Ureter (tissue), 1 donor: ENCODE results near the gene MSANTD4. TPM values are rescaled to one million over a fixed set of nuclear protein-coding genes. Genes with fewer than 3 reads are reported as not detected.
"Not testable (repeated sequence)": the region's sequence is repeated elsewhere in the genome, so short reads cannot be mapped to it uniquely, and the experiment has no call there.

Experiments used
- DNase-seq: peaks from one replicate; pipeline ENCODE4 v3.0.0-alpha.2; 2020; ENCODE audit warnings: low spot score
- total RNA-seq: library from RNA; stranded (reverse); gene quantifications from one replicate; pipeline ENCODE4 v1.2.4, GENCODE V29; 2023
- donor health status: DM: yes; HTN: yes; CAD: no.

Gene MSANTD4
- total RNA-seq, result 21.0 TPM

DNA sequence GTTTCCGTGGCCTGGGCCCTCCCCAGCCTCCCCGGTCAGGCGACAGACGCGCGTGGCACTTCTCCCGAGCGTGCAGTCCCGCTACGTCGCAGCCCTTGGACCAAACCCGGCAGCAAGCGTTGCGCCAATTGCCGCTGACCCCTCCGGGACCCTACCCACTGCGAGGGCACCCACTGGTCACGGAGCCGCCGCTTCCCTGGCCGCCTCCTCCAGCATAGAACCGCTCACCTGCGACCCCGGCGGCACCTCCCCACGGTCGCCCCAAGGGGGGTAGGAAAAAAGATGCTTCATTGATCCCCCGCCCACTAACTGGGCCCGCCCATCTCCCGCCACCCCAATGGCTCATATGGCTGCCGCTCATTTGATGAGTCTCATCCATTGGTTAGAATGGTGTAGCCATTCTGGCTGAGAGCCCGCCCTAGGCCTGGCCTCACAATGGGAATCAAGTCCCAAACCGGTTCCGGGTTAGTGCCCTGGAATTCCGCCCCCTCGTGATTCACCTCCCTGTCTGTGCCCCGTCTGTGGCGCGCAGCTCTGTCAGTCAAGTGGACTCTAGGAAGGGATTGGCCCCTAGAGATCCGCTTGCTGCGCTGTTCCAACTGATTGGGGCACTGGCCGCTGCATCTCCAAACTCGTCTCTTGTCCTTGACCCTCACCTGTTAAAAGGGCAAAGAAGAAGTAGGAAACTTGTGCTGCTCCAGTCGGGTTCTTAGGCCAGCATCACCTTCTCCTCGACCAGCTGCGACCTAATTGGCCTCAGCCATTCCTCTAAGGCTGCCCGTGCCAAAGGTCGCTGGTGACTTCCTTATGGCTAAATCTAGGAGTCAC is at the start of gene MSANTD4:
Gene MSANTD4 (minus strand): TSS at position 274 of the 828 bp plus-strand sequence. CDS start 11,323 bp downstream, outside the sequence.
- DNase-seq, result peak; percentile 99

- DNase-seq, result no peak
These were observed 48.6 kb upstream of the MSANTD4 start for GRCh38 chr11:106070606-106071005.

- DNase-seq, result no peak
These were observed 41.0 kb upstream of the MSANTD4 start for GRCh38 chr11:106063009-106063408.

DNA sequence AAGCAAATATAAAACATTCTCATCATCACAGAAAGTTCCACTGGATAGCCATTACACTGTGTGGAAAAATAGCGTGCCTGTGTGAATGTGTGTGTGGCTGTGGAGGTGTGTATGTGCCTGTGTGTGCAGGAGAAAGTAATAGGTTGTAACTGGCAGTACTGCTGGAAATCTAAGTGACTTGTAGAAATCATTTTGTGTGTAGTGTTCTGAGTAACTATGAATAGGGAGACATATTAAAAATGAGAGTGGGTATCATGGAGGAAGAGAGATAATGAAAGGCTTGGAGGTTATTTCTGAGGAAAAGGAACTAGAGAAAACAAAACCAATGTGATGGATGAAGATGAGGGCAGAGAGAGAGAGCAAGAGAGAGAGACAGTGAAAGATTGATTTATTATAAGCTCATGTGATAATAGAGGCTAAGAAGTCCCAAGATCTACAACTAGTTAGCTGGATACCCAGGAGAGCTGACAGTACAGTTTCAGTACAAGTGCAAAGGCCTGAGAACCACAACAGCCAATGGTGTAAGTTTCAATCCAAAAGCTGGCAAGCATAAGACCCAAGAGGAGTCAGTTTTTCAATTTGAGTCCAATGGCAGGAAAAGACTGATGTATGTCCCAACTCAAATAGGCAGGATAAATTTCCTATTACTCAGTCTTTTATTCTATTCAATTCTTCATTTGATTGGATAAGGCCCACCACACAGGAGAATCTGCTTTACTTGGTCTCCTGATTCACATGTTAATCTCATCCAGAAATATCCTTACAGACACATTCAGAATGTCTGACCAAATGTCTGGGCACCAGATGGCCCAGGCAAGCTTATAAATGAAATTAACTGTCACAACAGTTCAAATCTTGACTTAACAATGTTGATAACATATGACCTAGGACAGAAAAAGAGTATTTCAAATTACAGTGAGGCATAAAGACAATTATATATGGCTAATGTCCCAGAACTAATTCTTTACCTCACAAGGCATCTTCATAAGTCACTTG is 40.2 kb upstream of the MSANTD4 start:
- DNase-seq, result no peak

DNA sequence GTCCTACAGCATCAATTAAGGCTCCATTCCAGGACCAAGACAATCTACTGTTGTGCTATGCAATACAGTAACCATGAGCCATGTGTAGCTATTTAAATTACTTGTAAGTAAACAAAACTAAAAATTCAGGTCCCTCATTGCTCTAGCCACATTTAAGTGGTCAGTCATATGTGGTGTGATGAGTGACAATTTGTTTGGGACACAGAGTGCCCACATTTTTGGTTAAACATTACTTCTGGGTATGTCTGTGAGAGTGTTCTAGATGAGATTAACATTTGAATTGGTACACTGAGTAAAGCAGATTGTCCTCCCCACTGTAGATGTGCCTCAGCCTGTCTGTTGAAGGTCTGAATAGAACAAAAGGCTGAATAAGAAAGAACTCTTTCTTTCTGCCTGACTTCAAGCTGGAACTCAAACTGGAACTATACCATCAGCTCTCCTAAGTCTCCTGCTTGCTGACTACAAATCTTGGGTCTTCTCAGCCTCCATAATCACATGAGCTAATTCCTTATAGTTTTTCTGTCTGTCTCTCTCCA is 39.3 kb upstream of the MSANTD4 start:
- no peak for DNase-seq

DNA sequence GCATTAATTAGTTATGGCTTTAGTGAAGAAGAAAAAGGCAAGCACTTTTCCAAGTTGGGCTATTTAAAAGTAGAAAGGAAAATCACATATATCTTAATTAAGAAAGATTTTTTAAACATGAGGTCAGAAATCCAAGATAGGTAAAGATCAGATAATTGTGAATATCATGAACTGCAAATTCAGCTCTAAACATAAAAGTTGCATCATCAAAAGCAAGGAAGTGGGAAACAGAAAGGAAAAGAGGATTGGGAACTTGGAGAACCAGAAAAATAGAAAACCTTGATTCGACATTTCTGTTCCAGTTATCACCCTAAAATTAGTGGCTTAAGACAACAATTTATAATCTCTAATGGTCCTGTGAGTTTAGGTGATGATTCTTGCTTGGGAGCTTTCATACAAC is 37.6 kb upstream of the MSANTD4 start:
- DNase-seq, result no peak

DNA sequence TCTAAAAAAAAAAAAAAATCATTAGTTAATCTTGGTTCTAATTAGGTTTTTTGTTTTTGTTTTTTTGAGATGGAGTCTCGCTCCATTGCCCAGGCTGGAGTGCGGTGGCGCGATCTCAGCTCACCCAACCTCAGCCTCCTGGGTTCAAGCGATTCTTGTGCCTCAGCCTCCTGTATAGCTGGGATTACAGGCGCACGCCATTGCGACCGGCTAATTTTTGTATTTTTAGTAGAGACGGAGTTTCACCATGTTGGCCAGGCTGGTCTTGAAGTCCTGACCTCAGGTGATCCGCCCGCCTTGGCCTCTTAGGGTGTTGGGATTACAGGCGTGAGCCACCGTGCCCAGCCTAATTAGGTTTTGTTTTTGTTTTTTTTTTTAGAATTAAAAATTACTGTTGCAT is 36.3 kb upstream of the MSANTD4 start:
- not testable (repeated sequence) for DNase-seq

GRCh38 chr11:106051103-106051502 is 29.1 kb upstream of the MSANTD4 start:
- DNase-seq, result no peak

- no peak for DNase-seq
These were observed 27.9 kb upstream of the MSANTD4 start for GRCh38 chr11:106049727-106050476.

DNA sequence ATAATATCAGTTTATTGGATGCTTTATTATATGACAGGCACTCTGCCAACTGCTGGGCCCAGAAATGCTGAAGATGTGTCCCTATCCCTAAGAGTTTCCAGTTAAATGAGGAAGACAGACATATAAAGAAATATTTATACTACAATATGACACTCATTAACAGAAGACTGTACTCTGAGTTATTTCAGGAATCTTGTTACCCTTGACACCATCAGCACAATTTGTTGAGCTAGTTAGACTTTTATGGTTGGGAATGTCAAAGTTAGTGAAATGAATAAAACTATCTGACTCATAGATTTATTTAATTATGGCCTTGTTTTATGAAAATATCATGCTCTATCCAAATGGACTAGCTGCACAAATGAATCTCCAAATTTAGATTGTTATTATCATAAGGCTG is 25.6 kb upstream of the MSANTD4 start:
- no peak for DNase-seq

DNA sequence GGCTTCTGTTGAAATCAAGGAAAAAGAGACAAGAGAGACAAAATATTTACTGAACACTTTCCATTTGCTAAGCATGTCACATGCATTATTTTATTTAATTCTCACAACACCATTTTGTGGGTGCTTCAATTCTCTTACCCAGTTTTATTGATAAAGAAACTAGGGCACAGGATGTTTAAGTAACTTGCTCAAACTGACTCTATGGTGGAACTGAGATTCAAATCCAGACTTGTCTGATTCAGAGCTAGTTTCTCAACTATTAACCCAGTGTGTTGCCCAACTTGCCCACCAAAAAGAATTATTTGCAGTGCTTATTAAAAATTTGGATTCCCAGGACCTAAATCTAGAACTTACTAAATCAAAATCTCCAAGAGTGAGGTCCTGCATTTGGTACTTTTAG is 21.5 kb upstream of the MSANTD4 start:
- no peak for DNase-seq

DNA sequence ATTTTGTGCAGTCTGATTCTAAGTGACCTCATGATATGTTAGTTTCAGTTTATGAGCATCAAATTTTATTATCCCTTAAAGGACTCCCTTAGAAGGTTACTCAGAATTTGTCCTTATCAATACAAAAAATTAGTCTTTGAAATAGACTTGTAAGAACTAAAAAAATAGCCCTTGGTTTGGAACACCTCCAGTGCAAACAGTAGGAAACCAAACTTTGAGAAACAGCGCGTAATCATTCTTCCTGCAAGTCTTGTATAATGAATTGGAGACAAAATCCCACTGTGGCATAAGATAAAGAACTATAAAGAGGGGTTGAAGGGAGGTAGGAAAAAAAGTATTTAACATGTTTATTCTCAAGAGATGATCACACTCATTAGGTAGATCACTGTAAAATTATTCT is 10.8 kb upstream of the MSANTD4 start:
- no peak for DNase-seq

- DNase-seq, result no peak
These were observed 9.9 kb upstream of the MSANTD4 start for GRCh38 chr11:106031936-106032335.

DNA sequence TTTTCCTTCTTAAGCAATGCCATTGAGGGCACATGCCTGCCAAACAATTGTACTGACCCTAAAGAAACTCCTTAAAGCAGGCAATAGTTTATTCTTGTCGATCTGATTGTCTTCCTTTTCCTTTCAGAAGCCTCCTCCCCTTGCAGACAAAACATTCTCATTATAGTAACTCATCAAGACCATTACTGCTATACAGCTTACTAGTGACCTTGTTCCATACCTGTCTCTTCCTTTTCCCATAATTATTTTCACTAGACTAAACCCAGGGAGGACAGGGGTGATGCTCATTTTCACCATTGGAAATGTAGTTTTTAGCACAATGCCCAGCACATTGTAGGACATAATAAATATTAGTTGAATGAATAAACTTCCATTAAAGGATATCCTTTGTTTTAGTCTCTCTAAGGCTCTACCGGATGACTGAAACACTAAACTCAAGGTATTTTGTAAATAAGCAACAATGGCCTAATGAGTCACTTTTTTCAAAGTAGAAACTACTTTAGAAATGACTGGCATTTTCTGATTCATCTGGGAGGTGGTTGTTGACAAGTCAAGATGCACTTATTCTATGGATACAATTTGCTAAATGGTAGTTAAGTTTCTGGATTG is 9.3 kb upstream of the MSANTD4 start:
- DNase-seq, result no peak

- DNase-seq, result no peak
These were observed 8.6 kb upstream of the MSANTD4 start for GRCh38 chr11:106030609-106031008.

DNA sequence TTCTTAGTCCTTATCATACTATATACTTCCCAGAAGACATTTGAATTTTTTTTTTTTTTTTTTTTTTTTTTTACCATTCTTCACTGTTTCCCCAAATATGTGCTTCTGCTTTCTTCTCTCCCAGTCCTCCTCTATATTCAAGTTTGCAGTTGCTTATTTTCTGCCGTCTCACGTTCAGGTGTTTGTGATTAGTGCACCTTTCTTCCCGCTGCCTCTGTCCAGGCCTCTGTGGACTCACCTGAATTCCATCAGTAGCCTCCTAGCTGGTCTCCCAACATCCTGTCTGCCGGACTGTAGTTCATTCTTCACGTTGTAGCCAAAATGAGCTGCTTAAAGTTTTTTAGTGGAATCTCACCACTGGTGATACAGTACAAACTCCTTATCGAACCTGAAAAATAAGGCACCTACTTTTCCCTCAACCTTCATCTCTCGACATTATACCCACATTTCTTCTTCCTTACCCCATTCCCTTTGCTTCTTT is 795 bp upstream of the MSANTD4 start:
- DNase-seq, result no peak

GRCh38 chr11:106021181-106021966 is 666 bp downstream of the MSANTD4 start:
- peak; percentile 41 for DNase-seq

- no peak for DNase-seq
These were observed 4.9 kb downstream of the MSANTD4 start for GRCh38 chr11:106017093-106017492.

DNA sequence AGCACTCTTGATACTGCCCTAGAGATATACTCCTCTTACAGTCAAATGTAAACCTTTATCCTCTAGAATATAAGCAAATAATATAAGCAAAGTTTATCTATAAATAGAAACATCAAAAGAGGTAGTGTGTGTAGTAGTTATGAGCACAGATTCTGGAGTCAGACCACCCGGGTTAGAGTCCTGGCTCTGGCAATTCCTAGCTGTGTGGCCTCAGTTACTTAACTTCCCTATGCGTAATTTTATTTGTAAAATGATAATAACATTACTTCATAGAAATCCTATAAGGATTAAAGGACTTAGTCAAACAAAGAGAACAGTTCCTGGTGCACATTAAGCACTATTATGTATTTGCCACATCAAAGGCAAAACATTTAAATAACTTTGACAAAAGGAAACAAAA is 7.0 kb downstream of the MSANTD4 start:
- DNase-seq, result no peak

GRCh38 chr11:106014620-106015019 is 7.4 kb downstream of the MSANTD4 start:
- no peak for DNase-seq
